Activated CD4-positive, alpha-beta T cell treated with anti-CD3 and anti-CD28 coated beads, Interleukin-2, amount 50 U/mL, for 24 hours (primary cell): Measurements from ENCODE around the gene MROH2A.

Source experiments
- DNase-seq, 2 donors: peaks; one replicate each; pipeline ENCODE4 v3.0.0-alpha.2; 2020; ENCODE audit warnings: low read depth in 1 of 2, low spot score in 1 of 2

Gene MROH2A

GRCh38 chr2:233835230-233836186 lies 57.4 kb downstream of the MROH2A start:
- DNase-seq, result no peak

GRCh38 chr2:233836359-233836758 lies 58.2 kb downstream of the MROH2A start:
- DNase-seq, result no peak

- DNase-seq, result no peak
These were observed 59.6 kb downstream of the MROH2A start for GRCh38 chr2:233837694-233838229.

GRCh38 chr2:233838251-233838650 lies 60.1 kb downstream of the MROH2A start:
- no peak for DNase-seq

GRCh38 chr2:233838726-233839446 lies 60.8 kb downstream of the MROH2A start:
- DNase-seq, result no peak

- no peak for DNase-seq
These were observed 61.3 kb downstream of the MROH2A start for GRCh38 chr2:233839447-233839820.

GRCh38 chr2:233840520-233840919 lies 62.4 kb downstream of the MROH2A start:
- no peak for DNase-seq

GRCh38 chr2:233841183-233841582 lies 63.1 kb downstream of the MROH2A start:
- DNase-seq, result no peak

- no peak for DNase-seq
These were observed 66.1 kb downstream of the MROH2A start for GRCh38 chr2:233844064-233844807.

- DNase-seq, result no peak
These were observed 66.7 kb downstream of the MROH2A start for GRCh38 chr2:233844836-233845235.

GRCh38 chr2:233845301-233846060 lies 67.4 kb downstream of the MROH2A start:
- no peak for DNase-seq

GRCh38 chr2:233846387-233847247 lies 68.5 kb downstream of the MROH2A start:
- no peak for DNase-seq

GRCh38 chr2:233847248-233847898 lies 69.2 kb downstream of the MROH2A start:
- no peak for DNase-seq

- DNase-seq, result no peak
These were observed 70.1 kb downstream of the MROH2A start for GRCh38 chr2:233848276-233848675.

- DNase-seq, result no peak
These were observed 71.6 kb downstream of the MROH2A start for GRCh38 chr2:233849607-233850271.

GRCh38 chr2:233850745-233851144 lies 72.6 kb downstream of the MROH2A start:
- no peak for DNase-seq

GRCh38 chr2:233851169-233851568 lies 73.0 kb downstream of the MROH2A start:
- DNase-seq, result no peak

- no peak for DNase-seq
These were observed 73.9 kb downstream of the MROH2A start for GRCh38 chr2:233852056-233852455.

GRCh38 chr2:233853353-233853752 lies 75.2 kb downstream of the MROH2A start:
- no peak for DNase-seq
